GM19099 (cell line): Measurements from ENCODE around the gene MBNL2.

ENCODE experiments used
- POLR2A ChIP-seq: IDR thresholded peaks from 3 replicates; pipeline ENCODE4 v1.6.1; 2011; ENCODE audit warnings: low read depth; ENCODE audit not compliant: insufficient read length; ENCODE audit errors: extremely low read depth

MBNL2 gene

GRCh38 chr13:97384371-97384770 lies 162.2 kb downstream of the MBNL2 start:
- TF ChIP-seq POLR2A = no peak

DNA sequence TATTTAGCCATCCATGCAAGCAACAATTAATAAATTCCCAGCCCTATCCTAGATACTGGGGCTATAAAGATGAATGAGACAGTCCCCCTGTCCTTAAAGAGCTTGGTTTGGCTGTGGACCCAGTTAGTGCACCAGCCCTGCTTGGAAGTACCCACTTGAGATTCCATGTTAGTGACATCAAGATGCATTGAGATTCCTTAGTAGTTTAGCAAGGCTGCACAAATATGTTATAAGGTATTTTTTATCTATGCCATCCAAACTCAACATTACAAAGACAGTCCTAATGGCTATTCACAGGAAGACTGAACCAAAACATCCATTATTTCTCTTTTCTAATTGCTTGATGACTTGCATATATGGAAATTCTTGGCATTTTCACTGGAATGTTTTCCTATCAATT lies 163.0 kb downstream of the MBNL2 start:
- no peak for TF ChIP-seq POLR2A

DNA sequence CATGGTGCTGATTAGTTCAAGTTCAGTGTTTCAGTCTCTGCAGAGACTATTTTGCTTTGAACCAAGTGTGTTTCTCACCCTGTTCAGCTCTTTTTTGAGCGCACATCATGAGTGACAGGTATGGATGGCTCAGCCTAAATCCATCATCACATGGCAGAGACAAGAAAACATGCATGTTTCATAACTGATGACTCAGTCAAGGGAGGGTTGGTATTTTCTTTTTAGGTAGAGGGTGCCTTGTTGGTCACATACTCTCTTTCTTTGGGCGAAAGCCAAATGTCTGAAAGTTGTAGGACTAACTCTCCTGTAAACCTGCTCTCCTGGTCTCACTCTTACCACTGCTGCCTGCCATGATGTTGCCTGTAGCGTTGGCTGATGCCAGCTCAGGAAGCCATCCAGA lies 163.7 kb downstream of the MBNL2 start:
- TF ChIP-seq POLR2A = no peak

- no peak for TF ChIP-seq POLR2A
These were observed 164.8 kb downstream of the MBNL2 start for GRCh38 chr13:97386801-97387484.

DNA sequence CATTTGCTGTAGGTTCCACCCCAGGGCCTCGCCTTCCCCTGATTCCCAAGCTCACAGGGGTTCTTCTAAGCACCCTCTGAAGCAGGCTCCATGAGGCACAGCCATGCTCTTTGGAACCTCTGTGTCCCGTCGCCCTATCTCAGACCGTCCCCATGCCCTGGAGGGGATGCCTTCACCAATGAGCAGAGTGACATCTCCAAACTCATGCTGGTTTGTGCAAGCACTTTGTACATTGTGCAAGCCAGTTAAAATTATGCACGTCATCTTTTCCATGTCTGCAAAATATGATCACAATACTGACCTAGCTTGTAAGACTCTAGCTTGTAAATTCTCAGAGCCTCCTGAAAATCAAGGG lies 165.3 kb downstream of the MBNL2 start:
- TF ChIP-seq POLR2A = no peak

- no peak for TF ChIP-seq POLR2A
These were observed 165.8 kb downstream of the MBNL2 start for GRCh38 chr13:97387890-97388289.

GRCh38 chr13:97388373-97388772 lies 166.2 kb downstream of the MBNL2 start:
- no peak for TF ChIP-seq POLR2A

DNA sequence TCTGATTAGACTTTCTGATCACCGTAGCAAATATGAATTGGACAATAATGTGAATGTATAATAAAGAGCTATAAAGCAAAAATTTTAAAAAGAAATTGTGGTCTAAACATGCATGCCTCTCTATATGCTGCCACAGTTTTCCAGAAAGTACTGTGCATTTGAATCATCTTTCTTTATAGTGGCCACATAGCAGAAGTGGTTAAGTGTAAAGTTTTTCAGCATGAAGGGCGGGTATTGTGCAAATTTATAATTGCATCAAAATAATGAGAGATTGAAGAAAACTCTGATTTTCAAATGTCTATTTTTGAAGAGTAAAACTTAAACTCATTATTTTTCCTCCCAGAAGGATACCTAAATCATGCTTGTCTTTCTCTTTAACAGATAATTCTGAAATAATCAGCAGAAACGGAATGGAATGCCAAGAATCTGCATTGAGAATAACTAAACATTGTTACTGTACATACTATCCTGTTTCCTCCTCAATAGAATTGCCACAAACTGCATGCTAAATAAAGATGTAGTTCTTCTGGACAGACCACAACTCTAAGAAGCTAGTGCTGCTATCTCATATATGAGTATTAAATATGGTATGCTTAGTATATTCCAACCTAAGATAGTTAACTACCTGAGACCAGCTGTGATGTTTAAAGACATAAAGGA lies 168.9 kb downstream of the MBNL2 start:
- TF ChIP-seq POLR2A = no peak

DNA sequence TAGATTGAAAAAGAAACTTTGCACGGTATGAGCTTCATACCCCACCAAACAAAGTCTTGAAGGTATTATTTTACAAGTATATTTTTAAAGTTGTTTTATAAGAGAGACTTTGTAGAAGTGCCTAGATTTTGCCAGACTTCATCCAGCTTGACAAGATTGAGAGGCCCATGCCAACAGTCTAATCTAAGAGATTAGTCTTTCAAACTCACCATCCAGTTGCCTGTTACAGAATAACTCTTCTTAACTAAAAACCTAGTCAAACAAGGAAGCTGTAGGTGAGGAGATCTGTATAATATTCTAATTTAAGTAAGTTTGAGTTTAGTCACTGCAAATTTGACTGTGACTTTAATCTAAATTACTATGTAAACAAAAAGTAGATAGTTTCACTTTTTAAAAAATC lies 169.9 kb downstream of the MBNL2 start:
- TF ChIP-seq POLR2A = no peak

DNA sequence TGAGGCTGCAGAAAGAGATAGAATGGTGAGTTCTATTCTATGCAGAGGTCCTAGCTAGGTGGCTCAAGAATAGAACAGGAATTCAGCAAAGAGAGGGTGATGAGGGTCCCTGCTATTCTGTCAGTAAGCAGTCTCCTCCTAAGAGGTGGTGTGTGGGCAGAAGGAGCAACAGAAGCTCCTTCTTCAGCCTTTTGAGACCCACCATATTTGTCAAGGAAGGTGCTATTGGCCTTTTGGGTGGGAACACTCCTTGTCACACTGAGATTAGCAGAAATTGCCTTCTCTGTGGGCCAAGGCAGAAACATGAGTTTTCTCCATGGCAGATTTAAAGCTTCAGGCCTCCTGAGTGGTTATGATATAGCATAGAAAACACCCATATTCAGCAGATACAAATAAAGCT lies 172.4 kb downstream of the MBNL2 start:
- TF ChIP-seq POLR2A = no peak

GRCh38 chr13:97395447-97396136 lies 173.5 kb downstream of the MBNL2 start:
- no peak for TF ChIP-seq POLR2A

DNA sequence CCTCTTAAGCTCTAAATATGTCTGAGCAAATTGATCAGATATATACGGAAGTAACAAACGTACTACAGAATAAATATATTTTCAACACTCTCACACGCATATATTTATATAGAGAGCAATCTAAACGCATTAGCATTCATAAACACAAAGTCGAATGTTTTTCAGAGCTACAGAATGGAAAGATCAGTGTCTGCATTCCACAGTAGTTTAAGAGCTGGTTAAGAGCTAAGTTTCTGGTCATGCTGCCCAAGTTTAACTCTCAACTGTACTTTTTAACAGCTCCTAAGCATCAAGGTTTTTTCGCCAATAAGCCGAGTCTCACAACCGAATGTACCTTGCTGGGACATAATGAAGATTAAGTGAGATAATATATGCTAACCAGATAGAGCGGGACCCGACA lies 175.1 kb downstream of the MBNL2 start:
- no peak for TF ChIP-seq POLR2A

DNA sequence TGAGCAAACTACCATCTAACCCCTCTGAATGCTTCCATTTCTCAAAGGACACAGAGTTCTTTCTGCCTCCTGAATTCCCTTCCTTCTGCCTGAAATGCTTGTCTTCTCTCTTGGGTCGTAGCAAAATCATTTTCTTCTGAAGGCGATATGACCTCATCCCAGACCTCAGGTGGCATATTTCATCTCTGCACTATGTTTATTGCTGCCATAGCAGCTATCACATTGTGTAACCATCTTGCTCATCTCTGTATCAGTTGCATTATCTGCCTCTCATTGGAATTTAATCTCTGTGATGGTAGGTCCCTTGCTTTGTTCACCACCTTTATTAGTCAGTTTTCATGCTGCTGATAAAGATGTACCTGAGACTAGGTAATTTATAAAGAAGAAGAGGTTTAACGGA lies 179.3 kb downstream of the MBNL2 start:
- no peak for TF ChIP-seq POLR2A

GRCh38 chr13:97403893-97404750 lies 182.0 kb downstream of the MBNL2 start:
- no peak for TF ChIP-seq POLR2A

DNA sequence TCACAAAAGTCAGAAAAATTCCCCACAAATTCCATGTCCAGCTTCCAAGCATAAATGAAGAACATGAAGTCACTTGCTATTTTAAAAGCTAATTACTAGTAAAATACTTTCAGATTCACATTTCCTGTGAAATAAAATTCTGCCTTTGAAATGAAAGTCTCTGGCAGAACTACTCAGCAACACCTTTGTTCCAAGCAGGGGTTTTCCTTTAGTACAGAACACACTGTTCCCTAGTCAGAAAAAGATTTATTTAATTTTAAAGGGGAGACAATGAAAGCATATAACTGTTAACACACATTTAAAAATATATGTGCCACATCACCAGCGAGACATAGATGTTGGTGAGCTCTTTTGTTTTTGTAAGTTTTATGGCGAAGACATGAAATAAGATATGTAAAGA lies 185.4 kb downstream of the MBNL2 start:
- no peak for TF ChIP-seq POLR2A
